ENCODE data around the gene ALDOB. TPM values are rescaled to one million over a fixed set of nuclear protein-coding genes. Genes with fewer than 3 reads are reported as not detected.

The ALDOB gene
- total RNA-seq, 1 donor from 2014 or later: 0.43 TPM

DNA sequence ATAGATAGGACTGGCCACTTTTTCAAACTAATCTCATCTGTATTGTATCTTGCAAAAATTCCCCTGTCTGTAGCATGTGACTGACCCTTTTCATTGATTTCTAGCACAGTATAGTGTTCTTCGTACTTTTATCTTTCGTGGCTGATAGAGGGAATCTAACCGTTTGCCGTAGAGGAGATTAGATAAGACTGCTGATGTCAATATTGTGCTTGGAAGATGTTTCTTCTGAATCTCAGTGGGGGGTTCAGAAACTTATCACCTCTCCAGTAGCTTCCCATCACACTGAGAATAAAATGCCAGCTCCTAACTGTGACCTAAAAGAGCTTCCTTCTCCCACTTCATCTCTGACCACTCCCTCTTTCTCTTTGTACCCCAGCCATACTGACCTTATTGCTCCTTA, 25.4 kb upstream of the ALDOB start:
- no peak for ATAC-seq
- intact Hi-C loops (cut with DNase I): no loop called here

DNA sequence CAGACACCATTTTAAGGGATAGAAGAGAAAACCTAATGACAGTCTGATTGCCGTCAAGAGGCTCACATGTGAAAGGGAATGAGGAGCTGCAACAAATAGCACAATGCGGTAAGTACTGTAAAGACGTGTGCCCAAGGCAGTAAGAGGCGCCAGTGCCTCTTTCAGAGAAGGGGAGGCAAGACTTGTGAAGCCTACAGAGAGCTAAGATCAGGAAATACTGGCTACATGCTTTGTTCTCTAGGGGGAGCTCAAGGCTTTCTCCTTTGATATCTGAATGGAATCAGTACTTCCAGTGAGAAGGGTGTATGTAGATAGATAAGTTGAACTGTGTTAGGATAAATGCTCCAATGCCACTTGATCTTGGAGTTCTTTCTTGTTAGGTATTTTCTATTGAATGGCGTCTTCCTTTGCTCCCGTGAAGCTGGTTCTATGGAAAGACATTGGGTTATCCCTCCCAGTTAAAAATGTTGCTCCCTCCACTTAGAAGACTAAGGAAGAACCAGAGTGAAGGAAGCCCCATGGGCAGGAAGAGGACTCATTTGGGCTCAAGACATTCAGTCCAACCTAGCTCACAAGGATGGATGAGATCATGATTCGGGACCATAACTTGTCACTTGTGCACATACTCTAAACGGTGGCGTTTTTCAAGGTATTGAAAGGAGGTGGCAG, 23.5 kb upstream of the ALDOB start:
- DNase-seq (ENCODE audit: missing footprints) (no peak), ATAC-seq (peak; percentile 79)
- intact Hi-C loops (cut with DNase I): no loop called here

More for the DNA sequence above, 25.4 kb upstream of the ALDOB start:
- no peak for DNase-seq (ENCODE audit: missing footprints)

DNA sequence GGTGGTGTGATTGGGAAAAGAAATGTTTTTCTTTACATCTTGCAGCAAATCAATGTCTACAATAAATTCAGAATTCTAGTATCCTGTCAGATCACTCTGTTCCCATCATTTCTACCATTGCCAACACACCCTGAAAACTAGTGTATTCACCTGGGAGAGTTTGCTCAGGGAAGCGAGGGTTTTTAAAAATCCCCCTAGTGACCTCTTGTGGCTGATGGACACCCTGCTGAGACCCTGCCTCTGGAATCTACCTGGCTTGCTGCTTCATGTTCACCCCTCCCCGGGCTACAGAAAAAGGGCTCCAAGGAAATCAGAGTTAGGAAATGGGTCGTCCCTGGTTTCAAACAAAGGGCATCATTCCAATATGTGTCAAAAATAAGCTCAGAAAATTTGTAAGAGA, 21.4 kb upstream of the ALDOB start:
- intact Hi-C loops (cut with DNase I): no loop called here
- DNase-seq (ENCODE audit: missing footprints): no peak
- ATAC-seq: no peak

DNA sequence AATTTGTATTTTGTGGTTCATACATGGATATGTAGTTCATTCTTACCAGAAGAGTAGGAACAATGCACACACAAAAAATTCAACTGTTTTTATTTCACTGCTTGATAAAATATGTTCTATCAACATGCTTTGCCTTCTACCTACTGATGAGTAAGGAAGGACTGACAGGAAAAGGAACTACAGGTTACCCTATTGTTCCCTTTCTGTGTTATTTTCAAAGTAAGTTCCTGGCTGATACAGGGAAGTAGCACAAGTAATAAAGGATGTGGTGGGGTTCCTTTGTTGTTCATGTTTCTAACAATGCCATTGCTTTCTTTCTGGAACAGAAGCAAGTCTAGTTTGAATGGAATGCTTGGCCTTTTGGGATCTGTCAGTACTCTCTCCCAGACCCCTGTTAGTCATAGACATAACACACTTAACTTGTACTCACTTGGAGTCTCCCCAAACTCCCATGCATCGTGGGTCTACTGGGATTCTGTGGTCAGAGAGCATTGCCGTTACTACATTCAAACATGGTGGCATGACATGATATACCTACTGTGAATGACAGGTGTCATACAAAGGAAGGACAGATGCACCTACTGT, 20.2 kb upstream of the ALDOB start:
- ATAC-seq: no peak
- no peak for DNase-seq (ENCODE audit: missing footprints)
- intact Hi-C loops (cut with DNase I): no loop called here

DNA sequence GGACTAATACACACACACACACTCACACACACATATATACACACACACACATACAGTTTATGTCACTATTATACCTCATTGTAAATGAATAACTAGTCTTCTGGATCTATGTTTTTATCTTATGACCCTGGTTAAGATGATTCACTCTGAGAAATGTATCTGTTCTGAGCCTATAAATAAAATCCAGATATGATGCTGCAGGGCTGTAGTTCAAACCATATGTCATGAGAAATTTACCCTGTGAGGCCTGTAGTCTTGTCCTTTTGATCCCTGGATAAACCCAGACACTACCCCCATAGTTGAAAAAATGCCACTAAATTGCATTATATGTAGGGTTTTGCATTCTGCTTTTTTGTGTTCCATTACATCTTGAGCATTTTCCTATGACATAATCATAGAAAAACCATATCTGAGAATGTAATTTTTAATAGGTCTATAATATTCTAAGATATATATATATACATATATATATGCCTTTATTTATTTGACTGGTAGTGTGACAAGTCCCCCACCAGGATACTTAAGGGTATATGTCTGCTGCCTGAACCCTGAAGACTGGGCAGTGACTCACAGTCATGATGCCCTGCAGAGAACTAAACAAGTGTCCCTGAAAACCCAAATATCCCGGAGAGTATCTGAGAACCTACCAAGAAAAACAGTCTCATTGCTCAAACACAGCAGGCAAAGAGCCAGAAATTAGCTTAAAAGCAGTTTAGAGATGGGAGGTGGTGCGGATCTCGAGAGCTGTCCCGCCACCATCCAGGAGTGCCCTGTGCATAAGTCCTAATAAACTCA, 18.4 kb upstream of the ALDOB start:
- intact Hi-C loops (cut with DNase I): no loop called here
- ATAC-seq (no peak), DNase-seq (ENCODE audit: missing footprints) (no peak)

DNA sequence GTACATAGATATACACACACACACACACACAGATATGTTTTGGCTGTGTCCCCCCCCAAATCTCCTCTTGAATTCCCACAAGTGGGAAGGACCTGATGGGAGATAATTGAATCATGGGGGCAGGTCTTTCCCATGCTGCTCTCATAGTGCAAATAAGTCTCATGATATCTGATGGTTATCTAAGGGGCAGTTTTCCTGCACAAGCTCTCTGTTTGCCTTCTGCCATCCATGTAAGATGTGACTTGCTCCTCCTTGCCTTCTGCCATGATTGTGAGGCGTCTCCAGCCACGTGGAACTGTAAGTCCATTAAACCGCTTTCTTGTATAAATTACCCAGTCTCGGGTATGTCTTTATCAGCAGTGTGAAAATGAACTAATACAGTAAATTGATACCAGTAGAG, 15.9 kb upstream of the ALDOB start:
- ATAC-seq: no peak
- intact Hi-C loops (cut with DNase I): no loop called here
- DNase-seq (ENCODE audit: missing footprints): no peak

DNA sequence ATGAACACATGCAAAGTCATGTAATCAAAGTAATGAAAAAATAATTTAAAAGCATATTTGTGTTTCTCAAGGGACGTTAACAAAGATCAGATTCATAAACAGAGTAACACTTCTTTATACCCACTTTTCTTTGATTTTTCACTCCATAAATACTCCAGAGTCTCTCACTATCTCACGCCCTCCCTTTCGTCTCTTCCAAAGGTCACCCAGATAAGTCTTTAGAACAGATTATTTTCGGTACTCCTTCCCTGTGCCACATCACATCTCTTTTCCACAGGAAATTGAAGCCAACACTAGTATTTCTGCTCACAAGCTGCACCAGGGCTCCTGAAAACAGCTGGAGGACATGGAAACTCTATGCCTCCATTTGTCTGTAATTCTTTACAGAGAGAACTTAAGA, 15.4 kb upstream of the ALDOB start:
- intact Hi-C loops (cut with DNase I): no loop called here
- DNase-seq (ENCODE audit: missing footprints) (no peak), ATAC-seq (no peak)

DNA sequence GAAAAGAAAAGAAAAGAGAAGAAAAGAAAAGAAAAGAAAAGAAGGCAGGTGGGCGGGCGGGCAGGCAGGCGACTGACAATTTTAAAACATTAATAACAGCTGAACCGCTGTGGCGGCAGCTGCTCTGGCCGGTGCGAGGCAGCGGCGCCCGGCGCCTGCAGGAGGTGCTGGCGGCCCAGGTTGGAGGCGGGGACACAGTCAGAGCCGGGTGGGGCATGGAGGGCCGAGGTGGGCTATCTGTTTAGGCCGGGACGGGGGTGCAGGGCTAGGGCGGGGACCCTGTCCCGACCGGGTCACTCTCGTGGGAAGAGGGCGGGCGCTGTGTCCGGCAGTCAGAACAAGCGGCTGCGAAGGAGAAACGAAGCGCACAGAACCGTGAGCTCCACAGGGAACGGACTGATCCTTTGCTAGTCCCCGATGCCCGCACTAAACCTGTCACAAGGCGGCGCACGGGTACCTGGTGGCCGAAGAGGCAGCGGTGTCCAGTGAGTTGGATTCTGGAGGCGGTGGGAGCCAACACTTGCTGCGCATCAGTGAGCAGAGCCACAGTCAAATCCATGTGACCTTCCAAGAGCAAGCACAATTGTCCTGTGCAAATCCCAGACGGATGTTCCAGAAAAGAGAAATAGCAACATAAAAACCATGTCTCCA, 13.6 kb upstream of the ALDOB start:
- DNase-seq (ENCODE audit: missing footprints) (peak; percentile 83), ATAC-seq (peak; percentile 97)
- intact Hi-C loops (cut with DNase I): no loop called here

DNA sequence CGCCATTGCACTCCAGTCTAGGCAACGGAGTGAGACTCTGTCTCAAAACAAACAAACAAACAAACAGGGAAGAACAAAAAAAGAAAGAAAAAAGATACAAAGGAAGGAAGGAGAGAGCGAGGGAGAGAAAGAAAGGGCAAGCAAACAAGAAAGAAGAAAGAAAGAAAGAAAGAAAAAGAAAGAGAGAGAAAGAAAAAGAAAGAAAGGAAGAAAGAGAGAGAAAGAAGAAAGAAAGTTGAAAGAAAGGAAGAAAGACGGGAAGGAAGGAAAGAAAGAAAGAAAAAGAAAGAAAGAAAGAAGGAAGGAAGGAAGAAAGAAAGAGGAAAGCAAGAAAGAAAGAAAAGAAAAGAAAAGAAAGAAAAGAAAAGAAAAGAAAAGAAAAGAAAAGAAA, 13.1 kb upstream of the ALDOB start:
- intact Hi-C loops (cut with DNase I): no loop called here
- DNase-seq (ENCODE audit: missing footprints) (no peak), ATAC-seq (no peak)

DNA sequence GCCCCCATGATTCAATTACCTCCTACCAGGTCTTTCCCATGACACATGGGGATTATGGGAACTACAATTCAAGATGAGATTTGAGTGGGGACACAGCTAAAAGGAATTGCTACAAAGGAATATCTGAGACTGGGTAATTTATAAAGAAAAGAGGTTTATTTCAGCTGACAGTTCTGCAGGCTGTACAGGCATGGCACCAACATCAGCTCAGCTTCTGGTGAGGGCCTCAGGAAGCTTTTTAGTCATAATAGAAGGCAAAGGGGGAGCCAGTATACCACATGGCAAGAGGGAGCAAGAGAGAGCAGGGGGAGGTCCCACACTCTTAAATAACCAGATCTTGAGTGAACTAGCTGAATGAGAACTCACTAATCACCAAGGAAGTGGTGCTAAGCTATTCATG, 11.2 kb upstream of the ALDOB start:
- no peak for DNase-seq (ENCODE audit: missing footprints)
- intact Hi-C loops (cut with DNase I): no loop called here
- no peak for ATAC-seq

DNA sequence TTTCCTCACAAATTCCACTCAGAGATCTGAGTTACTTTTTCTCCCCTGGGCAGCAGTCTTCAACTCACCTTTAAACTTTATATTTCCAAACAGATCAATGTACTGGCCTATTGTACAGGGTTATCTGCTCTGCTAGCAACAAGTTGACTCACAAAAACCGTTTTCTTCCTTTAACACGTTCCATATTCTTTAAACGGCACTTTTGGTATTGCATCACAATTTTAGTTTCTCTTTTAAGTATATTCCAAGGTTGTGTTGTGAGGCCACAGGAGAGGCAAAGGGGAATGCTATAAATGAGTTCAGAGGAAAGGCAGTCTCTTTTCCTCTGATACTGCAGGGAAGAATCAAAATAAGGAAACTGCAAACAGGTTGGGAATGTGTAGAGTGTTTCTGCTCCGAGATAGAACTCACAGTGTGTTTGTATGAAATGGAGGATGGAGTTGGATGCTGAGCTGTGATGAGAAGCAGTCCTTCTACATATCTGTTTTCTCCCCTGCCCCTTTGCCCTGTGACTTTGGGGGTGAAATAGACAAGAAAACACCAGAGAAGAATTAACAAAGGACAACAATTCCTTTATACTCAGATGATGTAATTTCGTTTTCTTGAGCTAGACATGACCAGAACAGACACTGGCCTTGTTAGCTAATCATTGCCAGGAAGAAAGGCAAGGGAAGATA, 9.9 kb upstream of the ALDOB start:
- intact Hi-C loops (cut with DNase I): no loop called here
- ATAC-seq (no peak), DNase-seq (ENCODE audit: missing footprints) (no peak)

DNA sequence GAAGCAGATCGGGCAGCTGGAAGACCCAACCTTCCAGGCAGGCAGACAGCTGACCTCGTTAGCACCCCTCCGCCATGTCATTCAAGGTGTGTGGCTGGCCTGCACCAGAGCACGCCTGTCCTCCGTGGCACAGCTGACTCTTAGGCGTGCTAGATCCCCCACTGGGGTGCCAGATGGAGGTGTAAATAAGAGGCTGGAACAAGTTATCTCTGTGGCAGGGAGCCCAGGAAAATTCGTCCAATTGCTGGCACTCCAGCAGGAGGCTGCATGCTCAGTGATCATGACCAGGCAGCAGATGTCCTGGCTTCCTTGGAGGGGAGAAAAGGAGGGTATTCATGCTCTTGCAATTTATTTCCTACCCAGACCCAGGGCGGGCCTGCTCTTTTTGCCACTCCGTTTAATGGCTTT, 7.8 kb upstream of the ALDOB start:
- ATAC-seq (peak; percentile 95), DNase-seq (ENCODE audit: missing footprints) (peak; percentile 71)
- intact Hi-C loops (cut with DNase I): loop anchor here (2.0 kb wide), 1 partner anchor 45 kb away; the partner anchor contains the start of genes MRPL50 and ZNF189

DNA sequence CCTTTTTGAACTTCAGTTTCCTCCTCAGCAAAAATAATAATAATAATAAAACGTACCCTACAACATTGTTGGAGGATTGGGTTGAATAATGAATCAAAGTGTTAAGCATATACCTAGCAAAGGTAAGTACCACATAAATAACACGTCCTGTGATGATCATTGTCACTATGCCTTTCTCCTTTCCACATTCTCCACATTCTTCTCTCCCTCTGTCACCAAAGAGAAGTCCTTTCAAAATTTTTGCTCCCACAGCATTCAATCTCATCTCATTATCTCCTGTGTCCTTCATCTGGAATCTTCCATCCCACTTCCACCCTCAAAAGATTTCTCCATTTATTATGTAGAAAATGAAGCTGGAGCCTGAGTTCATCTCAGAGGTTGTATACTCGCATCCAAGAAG, 7.2 kb upstream of the ALDOB start:
- DNase-seq (ENCODE audit: missing footprints) (no peak), ATAC-seq (no peak)
- intact Hi-C loops (cut with DNase I): loop anchor here (2.0 kb wide), 1 partner anchor 44 kb away; the partner anchor contains the start of genes MRPL50 and ZNF189

DNA sequence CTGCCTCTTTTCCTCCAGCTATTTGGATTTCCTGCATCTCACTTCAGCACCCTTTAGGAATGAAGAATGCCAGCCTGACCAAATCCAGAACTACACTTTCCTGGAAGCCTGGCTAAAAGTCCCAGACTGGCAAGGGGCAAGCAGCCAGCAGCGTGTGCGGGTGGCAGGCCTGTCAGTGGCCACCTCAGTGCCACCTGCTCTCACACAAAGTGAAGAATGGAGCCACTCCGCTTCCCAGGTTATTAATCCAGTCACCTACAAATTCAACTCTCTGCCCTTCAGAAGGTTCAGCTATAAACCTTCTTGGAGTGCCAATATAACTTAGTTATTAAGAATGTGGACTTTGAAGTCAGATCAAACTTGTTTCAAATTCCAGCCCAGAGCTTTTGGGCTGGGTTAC, 6.7 kb upstream of the ALDOB start:
- DNase-seq (ENCODE audit: missing footprints) (no peak), ATAC-seq (peak; percentile 72)
- intact Hi-C loops (cut with DNase I): loop anchor here (2.0 kb wide), 1 partner anchor 44 kb away; the partner anchor contains the start of genes MRPL50 and ZNF189

DNA sequence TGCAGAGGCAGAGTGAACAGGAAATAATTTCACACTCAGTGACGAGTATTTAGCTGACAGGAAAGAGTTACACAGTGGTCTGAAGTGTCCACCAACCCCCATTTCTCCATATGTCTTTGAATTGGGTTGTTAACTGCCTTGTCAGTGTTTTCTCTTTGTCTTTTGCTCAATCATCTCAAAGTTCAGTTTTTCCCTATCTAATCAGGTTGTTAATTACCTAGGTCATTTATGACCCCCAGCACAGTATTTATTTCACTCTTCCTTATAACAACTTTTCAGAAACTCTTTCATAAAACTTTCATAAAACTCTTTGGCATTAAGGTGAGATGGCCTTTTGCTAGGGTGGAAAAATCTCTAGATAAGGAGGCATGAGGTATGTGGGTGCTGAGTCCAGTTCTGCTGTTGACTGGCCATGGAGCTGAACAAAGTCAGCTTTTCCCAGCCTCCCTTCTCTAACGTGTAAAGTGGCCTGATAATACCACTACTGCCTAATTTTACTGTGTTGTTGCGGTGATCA, 5.2 kb upstream of the ALDOB start:
- intact Hi-C loops (cut with DNase I): no loop called here
- ATAC-seq (no peak), DNase-seq (ENCODE audit: missing footprints) (no peak)

DNA sequence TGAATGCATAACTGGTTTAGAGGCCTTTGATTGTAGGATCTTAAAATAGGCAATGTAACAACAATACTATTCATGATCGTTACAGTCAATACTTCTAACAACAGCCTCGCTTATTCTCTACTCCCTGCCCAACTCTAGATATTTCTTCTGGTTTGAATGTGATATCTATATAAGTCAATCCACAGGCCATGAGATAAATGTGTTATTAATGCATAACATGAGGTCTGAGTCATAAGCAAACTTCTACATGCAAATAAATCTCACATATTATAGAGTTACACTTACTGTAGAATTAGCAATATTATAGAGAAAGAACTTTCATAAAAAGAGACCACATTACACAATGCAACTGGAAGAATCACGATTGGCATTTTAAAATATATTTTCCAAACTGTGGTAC, 2.9 kb upstream of the ALDOB start:
- no peak for ATAC-seq

DNA sequence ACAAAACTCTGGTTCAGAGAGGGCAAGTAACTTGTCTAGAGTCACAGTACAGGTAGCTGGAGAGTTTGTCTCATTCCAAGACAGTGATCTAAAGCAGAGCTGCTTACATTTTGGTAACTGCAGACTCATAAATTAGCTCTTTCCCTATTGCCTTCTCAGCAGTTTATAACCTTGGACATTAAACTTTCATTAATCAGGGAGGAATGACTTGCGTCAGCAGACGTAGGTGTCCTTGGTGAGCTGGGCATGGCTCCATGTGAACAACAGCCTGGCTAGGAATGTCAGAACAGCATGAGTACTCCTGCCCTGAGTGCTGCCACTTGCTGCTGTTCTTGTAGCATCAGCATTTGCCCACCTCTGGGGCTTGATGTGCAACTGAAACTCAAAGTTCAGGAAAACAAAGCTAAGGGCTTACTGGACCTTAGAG, 2.2 kb upstream of the ALDOB start:
- ATAC-seq (peak; percentile 88), DNase-seq (ENCODE audit: missing footprints) (peak; percentile 79)
- intact Hi-C loops (cut with DNase I): no loop called here

More for the DNA sequence above, 2.9 kb upstream of the ALDOB start:
- intact Hi-C loops (cut with DNase I): no loop called here
- DNase-seq (ENCODE audit: missing footprints): no peak

DNA sequence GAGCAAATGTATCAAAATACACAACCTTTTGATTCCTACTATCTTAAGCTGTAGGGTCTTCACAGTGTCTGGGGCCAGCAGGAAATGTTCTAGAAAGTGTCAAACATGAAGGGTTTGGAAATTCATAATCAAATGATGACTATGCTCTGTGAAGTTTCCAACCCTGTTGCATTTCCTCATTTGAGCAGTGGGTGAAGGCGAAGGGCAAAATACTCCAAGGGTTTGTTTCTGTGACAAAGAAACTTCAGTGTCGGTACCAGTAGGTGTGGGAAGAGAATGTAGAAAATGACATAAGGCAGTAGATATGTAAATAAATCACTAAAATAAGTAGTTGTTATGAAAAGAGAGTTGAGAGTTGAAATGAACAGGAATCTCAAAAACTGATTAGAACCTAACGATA, 576 bp downstream of the ALDOB start:
- intact Hi-C loops (cut with DNase I): no loop called here
- DNase-seq (ENCODE audit: missing footprints) (no peak), ATAC-seq (no peak)

DNA sequence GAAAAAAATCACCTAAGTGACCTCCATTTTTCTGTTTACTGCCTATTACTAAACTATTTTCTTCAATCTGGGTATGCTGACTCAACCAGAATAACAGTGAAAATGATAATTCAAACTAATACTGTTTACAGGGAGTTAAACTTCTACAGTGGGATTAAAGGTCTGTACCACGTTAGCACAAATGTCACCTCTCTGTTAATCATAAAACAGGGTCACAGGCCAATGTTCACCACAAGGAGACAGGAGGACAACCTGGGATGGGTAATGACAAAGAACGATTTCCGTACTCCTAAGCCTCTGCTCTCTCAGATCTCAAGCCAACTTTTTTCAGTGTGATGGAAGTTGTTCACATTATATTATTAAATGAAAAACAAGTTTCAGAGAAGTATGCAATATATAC, 2.3 kb downstream of the ALDOB start:
- intact Hi-C loops (cut with DNase I): no loop called here
- DNase-seq (ENCODE audit: missing footprints) (no peak), ATAC-seq (no peak)
